ENCODE measurements around the gene ENAH. TPM values are rescaled to one million over a fixed set of nuclear protein-coding genes. Genes with fewer than 3 reads are reported as not detected.
"Not testable (repeated sequence)": the region's sequence is repeated elsewhere in the genome, so short reads cannot be mapped to it uniquely, and the experiment has no call there.

ENAH gene
- polyA plus RNA-seq, 1 of the 3 experiments (the other 2 are of a cell fraction) = 48.9 TPM

DNA sequence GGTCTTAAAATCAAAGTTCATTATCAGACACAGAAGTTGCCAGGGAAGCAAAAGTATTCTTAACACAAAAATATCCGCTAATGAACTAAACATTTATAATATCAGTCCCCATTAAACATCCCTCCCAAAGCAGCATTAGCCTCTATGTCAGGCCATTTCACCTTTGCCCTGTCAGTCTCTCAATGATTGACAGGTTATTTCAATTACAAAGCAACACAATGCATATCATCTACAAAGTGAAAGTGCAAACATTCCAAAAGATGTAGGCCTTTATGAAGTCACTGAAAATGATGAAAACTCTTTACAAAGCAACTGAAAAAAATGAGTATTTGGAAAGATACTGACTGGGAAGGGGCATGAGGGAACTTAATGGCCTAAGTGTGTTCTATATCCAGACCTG is 14.1 kb downstream of the ENAH start:
- H2AFZ ChIP-seq (ENCODE audit: low read depth) = no peak overlapping the region
- H3K79me2 ChIP-seq (ENCODE audit: insufficient read depth) = peaks cover 100% of the 10 kb centered on the region
- TF ChIP-seq RAD21 (IDR thresholded peaks at IDR 0.05; ENCODE audit: low read length) = no peak
- no peak for TF ChIP-seq YY1 (IDR thresholded peaks at IDR 0.05; ENCODE audit: low read depth)
- TF ChIP-seq ELF1 (IDR thresholded peaks at IDR 0.05) = no peak
- no peak for TF ChIP-seq CHD2 (IDR thresholded peaks at IDR 0.05; ENCODE audit: low read length, partially characterized antibody)
- 94% methylated on average over 1 of the region's 1 CpG for WGBS (ENCODE audit: low lambda C conversion rate)
- H3K27me3 ChIP-seq (ENCODE audit: insufficient read depth) = no peaks in the 10 kb centered on the region
- DNase-seq = no peak
- peaks cover 90% of the 10 kb centered on the region for H4K20me1 ChIP-seq (ENCODE audit: insufficient read depth)
- H3K27ac ChIP-seq (ENCODE audit: low read depth in 2 of 2, low read length in 1 of 2) = no peak overlapping the region
- H3F3A ChIP-seq (replicated peaks; ENCODE audit: insufficient read depth) = peaks cover 14% of the 10 kb centered on the region
- no peaks in the 10 kb centered on the region for H3K9me2 ChIP-seq
- no peaks in the 10 kb centered on the region for H3K4me1 ChIP-seq (ENCODE audit: control insufficient read depth in 1 of 2, insufficient read depth in 2 of 2, low read depth in 1 of 2, low read length in 1 of 2)
- H3K9ac ChIP-seq = no peak overlapping the region
- CTCF ChIA-PET = interaction anchor here (1.3 kb wide), 1 partner anchor 164 kb away, joined by 5 read pairs; no protein-coding TSS in a partner anchor
- H3K9me3 ChIP-seq = no peaks in the 10 kb centered on the region
- H3K36me3 ChIP-seq (replicated peaks in 1 of 2; ENCODE audit: control insufficient read depth in 1 of 2, insufficient read depth in 2 of 2, low read length in 1 of 2) = peaks cover 34 to 56% of the 10 kb centered on the region in 2 experiments
- POLR2A ChIA-PET = no interaction called here
- H3K4me2 ChIP-seq = no peak overlapping the region
- H3K4me3 ChIP-seq (ENCODE audit: low read depth in 2 of 2, low read length in 1 of 2) = no peak overlapping the region

- no peaks in the 10 kb centered on the region for H3K27me3 ChIP-seq (ENCODE audit: insufficient read depth)
- H3K9ac ChIP-seq = no peak overlapping the region
- H3F3A ChIP-seq (replicated peaks; ENCODE audit: insufficient read depth) = peaks cover 14% of the 10 kb centered on the region
- CTCF ChIA-PET = interaction anchor here (0.6 to 1.3 kb wide), 4 partner anchors 113 to 428 kb away, joined by 3 to 5 read pairs (median 3); partner anchors contain the start of gene SRP9
- POLR2A ChIA-PET = no interaction called here
- H2AFZ ChIP-seq (ENCODE audit: low read depth) = no peak overlapping the region
- no peak for DNase-seq
- peaks cover 26 to 48% of the 10 kb centered on the region in 2 experiments for H3K36me3 ChIP-seq (replicated peaks in 1 of 2; ENCODE audit: control insufficient read depth in 1 of 2, insufficient read depth in 2 of 2, low read length in 1 of 2)
- peaks cover 100% of the 10 kb centered on the region for H3K79me2 ChIP-seq (ENCODE audit: insufficient read depth)
- no peak overlapping the region for H3K27ac ChIP-seq (ENCODE audit: low read depth in 2 of 2, low read length in 1 of 2)
- H3K4me2 ChIP-seq = no peak overlapping the region
- WGBS (ENCODE audit: low lambda C conversion rate) = 98% methylated on average over 3 of the region's 3 CpGs
- no peak for TF ChIP-seq TCF12 (IDR thresholded peaks at IDR 0.05)
- TF ChIP-seq GABPA (IDR thresholded peaks at IDR 0.05; ENCODE audit: low read depth) = no peak
- TF ChIP-seq JUND (IDR thresholded peaks at IDR 0.05) = no peak
- no peak for TF ChIP-seq SIN3A (IDR thresholded peaks at IDR 0.05; ENCODE audit: borderline replicate concordance, low read depth, low read length)
- no peak for TF ChIP-seq MEF2A (IDR thresholded peaks at IDR 0.05; ENCODE audit: borderline replicate concordance, low read depth)
- no peak for TF ChIP-seq EP300 (IDR thresholded peaks at IDR 0.05; ENCODE audit: borderline replicate concordance in 1 of 2, low read depth in 1 of 2, low read length in 1 of 2)
- no peak for TF ChIP-seq FOSL2 (IDR thresholded peaks at IDR 0.05; ENCODE audit: borderline replicate concordance, low read depth)
- peaks cover 91% of the 10 kb centered on the region for H4K20me1 ChIP-seq (ENCODE audit: insufficient read depth)
- no peak overlapping the region for H3K4me3 ChIP-seq (ENCODE audit: low read depth in 2 of 2, low read length in 1 of 2)
- H3K9me2 ChIP-seq = no peaks in the 10 kb centered on the region
- no peaks in the 10 kb centered on the region for H3K9me3 ChIP-seq
- H3K4me1 ChIP-seq (ENCODE audit: control insufficient read depth in 1 of 2, insufficient read depth in 2 of 2, low read depth in 1 of 2, low read length in 1 of 2) = no peaks in the 10 kb centered on the region
Measured at GRCh38 chr1:225637651-225638199, 15.2 kb downstream of the ENAH start.

DNA sequence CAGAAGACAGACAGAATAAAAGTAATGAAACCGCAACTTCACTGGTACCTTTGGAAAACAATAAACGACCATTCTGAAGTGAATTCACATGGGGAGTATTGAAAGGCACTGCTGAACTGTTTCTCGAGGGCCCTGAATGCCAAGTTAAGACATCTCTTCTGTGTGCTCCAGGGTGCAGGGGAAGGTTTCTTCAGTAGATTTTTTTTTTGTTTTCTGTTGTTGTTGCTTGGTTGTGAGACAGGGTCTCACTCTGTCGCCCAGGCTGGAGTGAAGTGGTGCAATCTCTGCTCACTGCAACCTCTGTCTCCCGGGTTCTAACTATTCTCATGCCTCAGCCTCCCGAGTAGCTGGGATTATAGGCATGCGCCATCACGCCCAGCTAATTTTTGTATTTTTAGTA is 15.9 kb downstream of the ENAH start:
- CTCF ChIA-PET; H3K4me1 ChIP-seq (ENCODE audit: control insufficient read depth in 1 of 2, insufficient read depth in 2 of 2, low read depth in 1 of 2, low read length in 1 of 2); H2AFZ ChIP-seq (ENCODE audit: low read depth); DNase-seq; H3K9me2 ChIP-seq; H3K9me3 ChIP-seq; POLR2A ChIA-PET; H3K4me3 ChIP-seq (ENCODE audit: low read depth in 2 of 2, low read length in 1 of 2); H3K4me2 ChIP-seq; H3K27ac ChIP-seq (ENCODE audit: low read depth in 2 of 2, low read length in 1 of 2); H3K9ac ChIP-seq; H3K27me3 ChIP-seq (ENCODE audit: insufficient read depth): not testable (repeated sequence)
- peaks cover 14% of the 10 kb centered on the region for H3F3A ChIP-seq (replicated peaks; ENCODE audit: insufficient read depth)
- WGBS (ENCODE audit: low lambda C conversion rate) = 92% methylated on average over 8 of the region's 8 CpGs
- H3K36me3 ChIP-seq (replicated peaks in 1 of 2; ENCODE audit: control insufficient read depth in 1 of 2, insufficient read depth in 2 of 2, low read length in 1 of 2) = peaks cover 23 to 47% of the 10 kb centered on the region in 2 experiments
- H3K79me2 ChIP-seq (ENCODE audit: insufficient read depth) = peaks cover 100% of the 10 kb centered on the region
- H4K20me1 ChIP-seq (ENCODE audit: insufficient read depth) = peaks cover 91% of the 10 kb centered on the region
